AG08395 (cell line): ENCODE data around the gene TMEM98.
"Not testable (repeated sequence)": the region's sequence is repeated elsewhere in the genome, so short reads cannot be mapped to it uniquely, and the experiment has no call there.

Source experiments
- DNase-seq: peaks from one replicate; pipeline ENCODE4 v3.0.0; 2012; ENCODE audit warnings: mixed read lengths, low spot score

Gene TMEM98

DNA sequence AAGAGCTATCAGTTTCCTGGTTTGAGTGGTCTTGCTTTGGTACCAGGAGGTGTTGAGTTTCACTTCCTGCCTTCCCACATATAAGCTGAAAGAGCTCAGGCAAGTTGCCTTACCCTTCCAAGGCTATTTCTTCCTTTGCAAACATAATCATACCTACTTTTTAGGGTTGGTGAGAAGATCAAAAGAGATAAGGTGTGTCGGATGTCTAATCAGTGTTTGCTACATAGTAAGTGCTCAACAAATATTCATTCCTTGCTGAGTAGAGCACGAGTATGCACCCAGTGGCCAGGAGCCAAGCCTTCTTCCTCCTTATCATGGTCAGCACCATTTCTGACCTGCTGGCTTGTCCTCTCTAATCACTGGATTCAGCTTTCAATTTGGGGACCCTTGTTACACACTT, 12.7 kb upstream of the TMEM98 start:
- no peak for DNase-seq

DNA sequence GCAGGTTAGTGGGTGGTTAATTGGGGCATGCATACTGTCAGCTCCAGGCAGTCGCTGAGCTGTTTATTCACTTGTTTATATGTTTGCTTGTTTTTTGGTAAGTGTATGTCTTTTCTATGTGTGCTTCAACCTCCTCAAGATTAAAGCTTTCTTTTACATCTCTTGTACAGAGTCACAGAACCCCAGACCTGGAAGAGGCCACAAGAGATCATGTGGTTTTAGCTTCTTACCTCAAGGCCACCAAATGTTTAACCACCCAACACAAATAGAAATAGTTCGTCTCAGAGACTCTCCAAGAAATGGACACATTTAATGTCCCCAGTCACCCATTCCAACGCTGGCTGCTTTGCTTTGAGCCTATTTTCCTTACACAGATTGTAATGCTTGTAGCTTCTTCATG, 11.8 kb upstream of the TMEM98 start:
- no peak for DNase-seq

DNA sequence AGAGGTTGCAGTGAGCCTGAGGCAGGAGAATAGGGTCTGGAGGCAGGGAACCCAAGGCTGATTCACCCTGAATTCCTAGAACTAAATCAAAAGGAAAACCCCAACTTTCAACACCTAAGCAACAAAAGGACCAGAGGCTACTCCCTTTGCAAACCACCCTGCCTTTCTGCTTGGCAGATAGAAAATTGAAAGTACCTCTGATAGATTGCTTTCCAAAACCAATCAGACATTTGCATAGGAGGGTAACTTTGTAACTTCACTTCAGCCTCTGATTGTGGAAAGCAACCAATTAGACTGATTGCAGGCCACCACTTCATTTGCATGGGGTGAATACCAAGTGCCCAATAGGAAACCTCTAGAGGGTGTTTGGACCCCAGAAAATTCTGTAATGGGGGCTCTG, 10.9 kb upstream of the TMEM98 start:
- DNase-seq, result no peak

DNA sequence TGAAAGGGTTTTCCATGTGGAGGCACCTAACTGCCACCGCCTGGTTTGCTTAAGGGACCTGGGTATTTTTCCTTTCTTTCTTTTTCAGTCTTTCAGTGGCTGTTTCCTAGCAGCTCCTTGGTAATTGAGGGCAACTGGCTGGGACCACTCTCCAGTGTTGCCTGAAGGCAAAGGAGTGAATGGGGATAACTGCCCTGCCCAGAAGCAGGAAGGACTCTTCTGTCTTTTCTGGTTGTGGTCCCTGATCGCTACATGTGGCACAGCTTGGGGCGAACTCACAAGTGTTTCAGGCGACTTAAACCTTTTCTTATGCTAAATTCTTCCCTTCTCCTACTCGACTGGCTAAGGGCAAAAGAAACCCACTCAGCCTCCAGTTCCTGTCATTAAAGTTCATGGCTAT, 10.1 kb upstream of the TMEM98 start:
- DNase-seq, result no peak

DNA sequence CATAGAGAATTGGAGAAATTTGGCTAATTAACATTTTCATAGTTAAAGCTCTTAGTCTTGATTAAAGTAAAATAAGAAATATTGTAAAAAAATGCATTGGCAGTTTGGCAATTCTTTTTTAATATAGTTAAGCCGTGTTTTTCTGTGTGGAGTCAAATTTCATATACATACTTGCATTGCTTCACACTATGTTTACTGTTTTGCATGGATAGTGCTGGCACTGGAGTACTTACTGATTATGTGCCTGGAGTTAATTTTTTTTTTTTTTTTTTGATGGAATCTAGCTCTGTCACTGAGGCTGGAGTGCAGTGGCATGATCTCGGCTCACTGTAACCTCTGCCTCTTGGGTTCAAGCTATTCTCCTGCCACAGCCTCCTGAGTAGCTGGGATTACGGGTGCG, 8.1 kb upstream of the TMEM98 start:
- DNase-seq, result not testable (repeated sequence)

DNA sequence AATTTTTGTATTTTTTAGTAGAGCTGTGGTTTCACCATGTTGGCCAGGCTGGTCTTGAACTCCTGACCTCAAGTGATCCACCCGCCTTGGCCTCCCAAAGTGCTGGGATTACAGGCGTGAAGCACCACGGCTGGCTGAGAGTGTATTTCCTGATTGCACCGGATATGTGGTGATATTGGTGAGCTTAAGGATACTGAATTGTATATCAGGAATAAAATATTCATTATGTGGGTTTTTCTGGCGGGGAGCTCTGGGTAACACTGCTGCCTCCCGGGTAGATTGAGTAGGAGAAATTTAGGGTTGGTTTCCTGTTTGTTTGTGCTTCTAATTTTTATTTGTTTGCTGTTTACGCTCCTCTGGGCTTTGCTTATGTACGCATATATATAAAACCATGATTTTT, 7.7 kb upstream of the TMEM98 start:
- no peak for DNase-seq

DNA sequence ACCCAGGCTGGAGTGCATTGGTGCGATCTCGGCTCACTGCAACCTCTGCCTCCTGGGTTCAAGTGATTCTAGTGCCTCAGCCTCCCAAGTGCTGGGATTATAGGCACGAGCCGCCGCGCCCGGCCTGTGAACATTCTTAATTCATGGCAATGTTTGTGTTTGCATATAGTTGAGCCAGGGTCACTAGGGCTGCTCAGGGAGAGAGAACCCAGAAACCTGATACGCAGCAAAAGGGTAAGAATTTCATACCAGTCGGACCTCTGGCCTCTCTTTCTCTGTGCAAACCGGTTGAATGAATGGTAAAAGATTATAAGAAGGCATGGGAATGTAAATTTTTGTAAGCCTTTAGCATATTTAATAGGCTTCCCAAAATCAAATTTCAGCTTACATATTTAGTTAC, 6.9 kb upstream of the TMEM98 start:
- no peak for DNase-seq

DNA sequence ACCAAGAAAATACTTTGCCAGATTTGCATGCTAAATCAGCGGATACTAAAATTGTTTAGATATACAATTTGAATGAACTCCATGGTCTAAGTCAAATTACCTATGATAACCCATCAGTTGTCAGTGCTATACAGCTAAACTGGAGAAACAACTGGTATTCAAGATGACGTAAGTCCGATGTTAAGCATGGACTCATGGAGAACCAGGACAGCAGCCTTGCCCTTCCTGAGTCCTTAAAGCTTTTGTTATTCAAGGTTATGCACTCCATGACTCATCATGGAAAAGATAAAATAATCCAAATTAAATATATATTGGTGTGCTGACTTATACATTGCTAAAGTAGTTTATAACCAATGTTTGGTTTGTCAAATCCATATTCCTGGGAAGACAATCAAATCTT, 4.0 kb upstream of the TMEM98 start:
- not testable (repeated sequence) for DNase-seq

DNA sequence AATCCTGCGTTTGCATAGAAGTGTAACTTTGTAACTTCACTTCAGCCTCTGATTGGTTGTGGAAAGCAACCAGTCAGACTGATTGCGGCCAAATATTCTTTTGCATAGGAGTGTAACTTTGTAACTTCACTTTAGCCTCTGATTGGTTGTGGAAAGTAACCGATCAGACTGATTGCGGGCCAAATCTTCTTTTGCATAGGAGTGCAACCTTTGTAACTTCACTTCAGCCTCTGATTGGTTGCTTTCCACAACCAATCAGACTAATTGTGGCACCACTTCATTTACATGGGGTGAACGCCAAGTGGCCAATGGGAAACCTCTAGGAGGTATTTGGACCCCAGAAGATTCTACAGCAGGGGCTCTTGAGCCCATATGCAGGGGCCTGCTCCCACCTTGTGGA, 1.8 kb upstream of the TMEM98 start:
- DNase-seq, result no peak

DNA sequence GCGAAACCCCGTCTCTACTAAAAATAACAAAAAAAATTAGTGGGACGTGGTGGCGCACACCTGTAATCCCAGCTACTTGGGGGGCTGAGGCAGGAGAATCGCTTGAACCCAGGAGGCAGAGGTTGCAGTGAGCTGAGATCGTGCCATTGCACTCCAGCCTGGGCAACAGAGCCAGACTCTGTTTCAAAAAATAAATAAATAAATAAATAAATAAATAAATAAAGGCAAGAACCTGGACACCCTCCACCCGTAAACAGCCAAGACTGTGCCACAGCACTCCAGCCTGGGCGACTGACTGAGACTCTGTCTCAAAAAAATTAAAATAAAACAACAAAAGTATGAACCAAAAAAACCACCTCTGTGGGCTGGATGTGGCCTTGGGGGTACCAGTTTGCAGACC, 1.2 kb upstream of the TMEM98 start:
- not testable (repeated sequence) for DNase-seq

DNA sequence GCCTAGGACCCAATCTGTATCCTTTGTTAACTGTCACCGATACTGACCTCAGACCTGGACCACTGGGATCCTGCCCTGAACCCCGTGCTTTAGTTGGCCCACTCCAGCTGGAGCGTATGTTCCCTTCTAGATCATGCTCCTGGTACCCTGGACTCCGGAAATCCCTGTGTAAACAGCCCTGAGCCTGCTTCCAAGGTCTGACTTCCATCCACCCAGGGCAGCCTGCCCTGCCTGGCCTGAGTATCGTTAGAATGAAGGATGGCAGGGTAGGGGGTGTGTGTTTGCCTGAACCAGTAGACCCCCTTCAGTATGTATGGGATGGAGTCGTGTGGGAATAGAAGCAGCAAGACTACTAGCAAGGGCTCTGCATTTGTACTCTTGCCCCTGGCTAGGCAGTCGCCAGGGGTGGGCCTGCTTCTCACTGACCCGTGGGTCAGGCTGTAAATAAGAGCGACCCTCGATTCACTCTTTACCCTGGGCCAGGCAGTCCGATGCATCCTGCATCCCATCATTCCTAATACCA, 691 bp upstream of the TMEM98 start:
- DNase-seq, result no peak

DNA sequence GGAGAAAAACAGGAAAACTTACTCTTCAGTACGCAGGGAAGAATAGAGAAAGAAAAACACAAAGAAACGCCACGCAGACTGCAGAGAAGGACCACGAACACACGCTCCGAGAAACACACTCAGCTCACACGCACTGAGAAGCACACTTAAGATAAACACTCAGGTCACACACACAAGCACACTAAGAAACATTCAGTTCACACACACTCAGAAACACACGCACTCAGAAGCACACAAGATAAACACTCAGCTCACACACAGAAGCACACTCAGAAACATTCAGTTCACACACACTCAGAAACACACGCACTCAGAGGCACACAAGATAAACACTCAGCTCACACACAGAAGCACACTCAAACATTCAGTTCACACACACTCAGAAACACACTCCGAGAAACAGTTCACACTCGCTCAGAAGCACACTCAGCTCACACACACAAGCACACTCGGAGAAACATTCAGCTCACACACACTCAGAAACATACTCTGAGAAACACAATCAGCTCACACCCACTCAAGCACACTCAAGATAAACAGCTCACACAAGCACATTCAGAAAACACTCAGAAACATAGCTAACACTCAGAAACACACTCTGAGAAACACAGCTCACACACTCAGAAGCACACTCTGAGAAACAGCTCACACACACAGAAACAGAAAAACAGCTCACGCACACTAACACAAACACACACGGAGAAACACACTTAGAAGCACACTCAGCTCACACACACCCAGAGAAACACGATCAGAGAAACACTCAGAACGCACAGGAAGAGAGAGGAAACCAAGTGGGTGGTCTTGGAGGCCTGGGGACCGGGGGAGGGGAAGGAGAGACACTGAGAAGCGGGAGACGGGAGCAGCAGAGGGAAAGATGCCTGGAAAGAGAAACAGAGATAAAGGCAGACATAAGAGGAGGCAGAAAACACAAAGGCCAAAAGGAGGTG, 908 bp downstream of the TMEM98 start:
- DNase-seq, result no peak

DNA sequence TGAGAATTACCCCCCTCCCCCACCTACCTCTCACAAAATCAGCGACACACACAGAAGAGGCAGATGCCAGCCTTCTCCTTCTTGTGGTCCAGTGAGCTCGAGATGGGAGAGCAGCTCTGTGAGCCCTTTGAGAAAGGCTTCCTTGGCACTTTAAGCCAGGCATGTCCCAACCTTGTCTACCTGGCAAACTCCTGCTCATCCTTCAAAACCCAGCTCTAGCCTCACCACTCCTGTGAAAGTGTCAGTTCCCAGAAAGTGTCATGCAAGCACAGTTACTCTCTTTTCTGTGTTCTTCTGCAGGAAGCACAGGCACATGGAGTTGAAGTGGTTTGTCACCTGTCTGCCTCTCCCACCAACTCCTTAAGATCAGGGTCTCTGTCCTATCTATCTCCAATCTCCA, 1.6 kb downstream of the TMEM98 start:
- no peak for DNase-seq

DNA sequence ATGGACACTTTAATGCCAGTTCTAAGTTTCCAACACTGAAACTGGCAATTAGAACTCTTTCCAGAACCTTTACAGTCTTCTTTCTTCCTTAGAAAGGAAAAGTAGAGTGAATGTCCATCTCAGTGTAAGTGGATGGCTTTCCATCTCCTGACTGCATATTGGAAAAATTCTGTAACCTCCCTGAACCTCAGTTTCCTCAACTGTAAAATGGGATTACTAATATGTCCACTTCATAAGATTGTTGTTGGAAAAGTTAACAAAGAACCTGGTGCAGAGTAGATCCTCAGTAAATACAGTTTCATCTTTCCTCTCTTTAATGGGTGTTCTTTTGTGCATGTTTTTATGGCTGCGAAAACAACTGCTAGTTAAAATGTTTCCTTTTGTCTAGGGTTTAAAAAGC, 2.6 kb downstream of the TMEM98 start:
- DNase-seq, result no peak

DNA sequence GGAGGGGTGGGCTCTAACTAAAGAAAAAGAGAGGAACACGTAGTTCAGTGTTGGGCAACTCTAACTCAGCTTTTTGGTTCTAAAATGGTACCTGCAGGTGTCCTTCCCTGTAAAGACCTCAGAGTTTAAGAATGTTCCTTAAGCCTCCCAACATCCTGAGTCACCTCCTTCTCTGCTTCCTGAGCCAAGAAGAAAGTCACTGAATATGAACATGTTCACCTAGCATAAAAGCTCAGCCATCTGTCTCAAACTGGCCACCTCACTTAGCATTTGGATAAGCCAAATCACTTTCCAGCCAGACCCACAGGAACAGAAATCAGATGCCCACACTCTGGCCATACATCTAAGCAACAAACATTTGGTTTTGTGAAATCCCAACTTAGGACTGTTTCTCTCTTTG, 3.7 kb downstream of the TMEM98 start:
- no peak for DNase-seq

DNA sequence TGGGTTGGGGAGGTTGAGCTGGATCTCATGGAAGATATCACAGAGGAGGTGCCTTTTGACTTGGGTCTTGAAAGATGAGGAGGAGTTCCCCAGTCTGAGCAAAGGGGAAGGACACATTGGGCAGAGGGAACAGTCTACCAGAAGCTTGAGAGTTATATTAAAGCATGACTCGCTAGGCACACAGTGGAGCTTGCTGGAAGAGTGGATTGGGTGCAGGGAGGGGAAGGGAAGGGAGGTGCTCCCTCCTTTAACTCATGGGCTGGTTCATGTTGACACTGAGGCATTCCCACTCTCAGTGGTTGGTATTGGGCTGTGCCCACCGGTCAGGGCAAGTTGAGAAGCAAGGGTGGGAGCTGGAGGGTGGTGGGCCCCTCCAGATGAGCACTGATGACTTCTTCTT, 5.9 kb downstream of the TMEM98 start:
- no peak for DNase-seq

DNA sequence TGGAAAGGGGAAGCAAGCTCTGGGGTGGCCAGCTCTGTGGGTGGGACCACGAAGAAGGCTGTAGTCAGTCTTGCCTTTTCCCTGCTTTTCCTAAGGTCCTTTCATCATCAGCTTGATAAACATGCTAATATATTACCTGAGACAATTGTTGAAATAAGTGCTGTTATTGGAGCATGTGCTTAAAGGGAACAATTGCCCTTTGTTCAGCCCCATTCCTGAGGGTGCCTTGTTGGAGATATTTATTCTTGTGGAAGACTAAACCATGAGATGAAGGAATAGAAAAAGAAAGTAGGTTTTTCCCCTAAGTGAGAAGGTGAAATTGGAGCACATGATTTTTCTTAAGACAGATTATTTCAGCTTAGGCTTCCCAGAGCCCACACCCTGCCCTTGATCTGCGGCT, 7.8 kb downstream of the TMEM98 start:
- no peak for DNase-seq

DNA sequence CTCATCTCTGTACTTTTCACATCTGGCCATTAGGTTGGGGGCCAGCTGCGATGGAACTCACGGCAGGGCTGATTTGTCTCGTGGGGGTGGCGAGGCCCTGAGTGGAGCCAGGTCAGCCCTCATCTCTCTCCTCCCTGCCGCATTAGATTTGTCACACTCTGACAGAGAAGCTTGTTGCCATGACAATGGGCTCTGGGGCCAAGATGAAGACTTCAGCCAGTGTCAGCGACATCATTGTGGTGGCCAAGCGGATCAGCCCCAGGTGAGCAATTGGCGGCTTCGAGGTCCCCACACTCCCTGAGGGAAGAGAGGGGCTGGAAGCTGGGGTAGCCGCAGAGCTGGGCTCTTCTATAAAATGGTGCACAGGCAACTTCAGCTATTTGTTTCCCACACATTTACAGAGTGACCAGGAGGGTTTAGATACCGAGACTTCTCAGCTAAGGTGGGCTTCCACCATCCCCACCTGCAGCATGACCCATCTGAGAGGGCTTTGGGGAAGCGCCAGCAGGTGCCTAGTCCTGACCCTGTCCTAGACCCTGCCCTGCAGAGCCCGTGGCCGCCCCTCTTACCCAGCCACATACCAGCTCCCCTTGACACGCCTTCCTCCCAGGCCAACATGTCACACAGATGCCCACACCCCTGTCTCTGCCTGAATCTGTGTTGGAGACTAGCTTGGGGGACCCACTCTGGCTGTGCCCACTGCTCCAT, 8.4 kb downstream of the TMEM98 start:
- no peak for DNase-seq

DNA sequence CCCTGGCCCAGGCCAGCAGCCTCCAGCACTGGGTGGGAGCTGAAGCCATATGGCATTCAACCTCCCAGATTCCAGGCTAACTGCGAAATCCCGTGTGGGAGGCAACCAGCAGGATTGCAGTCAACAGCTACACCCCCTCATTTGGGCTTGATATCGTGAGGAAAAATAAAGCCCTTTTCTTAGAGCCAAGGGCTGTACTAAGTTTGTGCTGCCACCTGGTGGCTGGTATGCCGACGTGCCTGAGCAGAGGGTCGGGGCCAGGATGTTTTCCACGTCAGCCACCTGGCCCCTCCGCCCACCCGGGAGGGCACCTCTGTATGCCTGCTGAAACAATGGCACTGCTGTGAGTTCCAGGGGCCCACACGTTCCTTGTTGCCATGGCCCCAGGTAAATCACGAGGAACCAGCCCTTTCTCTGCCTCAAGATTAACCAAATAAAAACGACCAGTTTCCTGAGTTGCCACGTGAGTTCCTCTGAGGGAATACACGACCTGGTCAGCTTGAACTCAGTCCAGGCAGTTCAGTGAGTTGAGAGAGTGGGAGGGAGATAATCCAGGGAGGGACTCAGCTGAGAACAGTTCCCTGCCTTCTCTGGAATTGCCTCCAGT, 9.0 kb downstream of the TMEM98 start:
- peak; percentile 69 for DNase-seq

DNA sequence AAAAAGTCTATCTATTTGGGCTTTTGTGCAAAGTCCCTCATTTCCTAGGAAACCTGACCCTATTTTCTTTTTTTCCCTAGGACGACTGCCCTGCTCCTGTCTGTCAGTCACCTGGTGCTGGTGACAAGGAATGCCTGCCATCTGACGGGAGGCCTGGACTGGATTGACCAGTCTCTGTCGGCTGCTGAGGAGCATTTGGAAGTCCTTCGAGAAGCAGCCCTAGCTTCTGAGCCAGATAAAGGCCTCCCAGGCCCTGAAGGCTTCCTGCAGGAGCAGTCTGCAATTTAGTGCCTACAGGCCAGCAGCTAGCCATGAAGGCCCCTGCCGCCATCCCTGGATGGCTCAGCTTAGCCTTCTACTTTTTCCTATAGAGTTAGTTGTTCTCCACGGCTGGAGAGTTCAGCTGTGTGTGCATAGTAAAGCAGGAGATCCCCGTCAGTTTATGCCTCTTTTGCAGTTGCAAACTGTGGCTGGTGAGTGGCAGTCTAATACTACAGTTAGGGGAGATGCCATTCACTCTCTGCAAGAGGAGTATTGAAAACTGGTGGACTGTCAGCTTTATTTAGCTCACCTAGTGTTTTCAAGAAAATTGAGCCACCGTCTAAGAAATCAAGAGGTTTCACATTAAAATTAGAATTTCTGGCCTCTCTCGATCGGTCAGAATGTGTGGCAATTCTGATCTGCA, 12.9 kb downstream of the TMEM98 start:
- DNase-seq, result no peak

DNA sequence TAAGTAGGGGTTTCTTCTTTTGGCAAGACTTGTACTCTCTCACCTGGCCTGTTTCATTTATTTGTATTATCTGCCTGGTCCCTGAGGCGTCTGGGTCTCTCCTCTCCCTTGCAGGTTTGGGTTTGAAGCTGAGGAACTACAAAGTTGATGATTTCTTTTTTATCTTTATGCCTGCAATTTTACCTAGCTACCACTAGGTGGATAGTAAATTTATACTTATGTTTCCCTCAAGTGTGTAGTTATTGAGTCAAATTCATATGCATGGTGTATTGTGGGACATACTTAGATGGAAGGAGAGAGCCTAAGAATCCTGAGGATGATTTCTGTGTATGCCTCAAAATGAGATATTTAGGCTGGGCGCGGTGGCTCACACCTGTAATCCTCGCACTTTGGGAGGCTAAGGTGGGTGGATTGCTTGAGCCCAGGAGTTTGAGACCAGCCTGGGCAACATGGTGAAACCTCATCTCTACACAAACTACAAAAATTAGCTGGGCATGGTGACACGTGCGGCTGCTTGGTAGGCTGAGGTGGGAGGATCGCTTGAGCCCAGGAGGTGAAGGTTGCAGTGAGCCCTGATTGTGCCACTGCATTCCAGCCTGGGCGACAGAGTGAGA, 13.6 kb downstream of the TMEM98 start:
- no peak for DNase-seq

DNA sequence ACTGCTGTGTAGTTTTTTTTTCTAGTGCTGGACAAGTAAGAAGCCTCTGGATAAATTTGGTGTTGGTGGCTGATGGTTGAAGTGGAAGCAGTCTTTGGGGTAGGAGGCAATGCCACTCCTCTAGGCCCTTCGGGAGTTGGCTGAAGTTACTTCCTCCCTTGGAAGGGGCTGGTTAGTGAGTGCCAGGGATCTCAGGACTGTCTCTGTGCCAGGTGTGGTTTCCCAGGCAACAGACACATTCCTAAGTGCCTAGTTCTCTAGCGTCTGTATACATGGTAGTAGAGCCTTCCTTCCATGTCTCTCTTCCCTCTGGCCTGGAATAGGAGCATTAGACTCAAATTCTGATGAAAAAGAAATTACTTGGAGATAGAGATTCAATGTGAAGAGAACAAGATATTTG, 15.3 kb downstream of the TMEM98 start:
- DNase-seq, result peak; percentile 73
